UCSD-AML1 (cell line): ENCODE results near the gene UBE4B.
"Not testable (repeated sequence)": the region's sequence is repeated elsewhere in the genome, so short reads cannot be mapped to it uniquely, and the experiment has no call there.

Experiments used
- DNase-seq: peaks from one replicate; lab custom pipeline; 2025; ENCODE audit not compliant: unreplicated experiment; lab: John Stamatoyannopoulos, UW

UBE4B gene

GRCh38 chr1:10070206-10070605 lies 37.4 kb downstream of the UBE4B start:
- no peak for DNase-seq

- DNase-seq: no peak
Observed at GRCh38 chr1:10071640-10072039, 38.9 kb downstream of the UBE4B start.

GRCh38 chr1:10073371-10073770 lies 40.6 kb downstream of the UBE4B start:
- not testable (repeated sequence) for DNase-seq

GRCh38 chr1:10074059-10074851 lies 41.5 kb downstream of the UBE4B start:
- peak; percentile 72 for DNase-seq

- DNase-seq: no peak
Observed at GRCh38 chr1:10074852-10075730, 42.3 kb downstream of the UBE4B start.

- no peak for DNase-seq
Observed at GRCh38 chr1:10075732-10076131, 43.0 kb downstream of the UBE4B start.

GRCh38 chr1:10078494-10078893 lies 45.7 kb downstream of the UBE4B start:
- DNase-seq: no peak

- no peak for DNase-seq
Observed at GRCh38 chr1:10080523-10080922, 47.8 kb downstream of the UBE4B start.

GRCh38 chr1:10082785-10083479 lies 50.2 kb downstream of the UBE4B start:
- no peak for DNase-seq

- no peak for DNase-seq
Observed at GRCh38 chr1:10084045-10084444, 51.3 kb downstream of the UBE4B start.

GRCh38 chr1:10085076-10085475 lies 52.3 kb downstream of the UBE4B start:
- DNase-seq: no peak

- no peak for DNase-seq
Observed at GRCh38 chr1:10087210-10087609, 54.5 kb downstream of the UBE4B start.

GRCh38 chr1:10101929-10102328 lies 69.2 kb downstream of the UBE4B start:
- no peak for DNase-seq

- no peak for DNase-seq
Observed at GRCh38 chr1:10103193-10103592, 70.4 kb downstream of the UBE4B start.

- no peak for DNase-seq
Observed at GRCh38 chr1:10104834-10105233, 72.1 kb downstream of the UBE4B start.

GRCh38 chr1:10105484-10105883 lies 72.7 kb downstream of the UBE4B start:
- DNase-seq: no peak

- no peak for DNase-seq
Observed at GRCh38 chr1:10106241-10106640, 73.5 kb downstream of the UBE4B start.

GRCh38 chr1:10106756-10107475 lies 74.2 kb downstream of the UBE4B start:
- no peak for DNase-seq

GRCh38 chr1:10107476-10107847 lies 74.7 kb downstream of the UBE4B start:
- DNase-seq: not testable (repeated sequence)

GRCh38 chr1:10108134-10108663 lies 75.4 kb downstream of the UBE4B start:
- no peak for DNase-seq
